ENCODE results near the gene AMPD3.

The AMPD3 gene

DNA sequence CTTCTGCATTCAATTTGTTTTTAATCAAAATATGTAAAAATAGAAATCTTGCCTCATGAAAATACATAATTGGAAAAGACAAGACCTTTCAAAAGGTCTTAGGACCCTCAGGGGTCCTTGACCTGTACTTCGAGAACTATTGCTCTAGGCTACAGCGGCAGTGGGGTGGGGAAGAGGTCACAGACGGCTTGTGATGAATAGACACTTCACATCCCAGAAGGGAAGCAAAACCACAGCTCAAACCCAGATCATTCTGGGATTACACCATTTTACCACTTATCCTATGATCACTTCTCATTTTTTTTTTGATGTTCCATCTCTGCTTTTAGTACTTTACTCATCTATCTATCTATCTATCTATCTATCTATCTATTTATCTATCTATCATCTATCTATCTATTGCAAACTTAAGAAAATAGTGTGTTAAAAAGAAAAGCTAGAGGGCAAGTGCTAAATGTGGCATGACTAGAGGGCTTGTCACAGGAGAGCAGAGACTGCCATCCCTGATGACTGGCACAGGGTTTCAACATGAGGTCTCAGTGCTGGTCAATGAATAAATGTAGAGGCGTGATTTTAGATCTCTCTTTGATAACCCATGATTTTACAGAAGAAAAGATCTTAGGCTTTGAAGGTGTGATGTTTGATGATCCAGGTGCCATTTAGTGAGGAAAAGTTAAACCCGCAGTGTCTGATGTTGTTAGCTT lies 48.9 kb downstream of the AMPD3 start:
- no peak for DNase-seq (ENCODE audit: low read depth)

DNA sequence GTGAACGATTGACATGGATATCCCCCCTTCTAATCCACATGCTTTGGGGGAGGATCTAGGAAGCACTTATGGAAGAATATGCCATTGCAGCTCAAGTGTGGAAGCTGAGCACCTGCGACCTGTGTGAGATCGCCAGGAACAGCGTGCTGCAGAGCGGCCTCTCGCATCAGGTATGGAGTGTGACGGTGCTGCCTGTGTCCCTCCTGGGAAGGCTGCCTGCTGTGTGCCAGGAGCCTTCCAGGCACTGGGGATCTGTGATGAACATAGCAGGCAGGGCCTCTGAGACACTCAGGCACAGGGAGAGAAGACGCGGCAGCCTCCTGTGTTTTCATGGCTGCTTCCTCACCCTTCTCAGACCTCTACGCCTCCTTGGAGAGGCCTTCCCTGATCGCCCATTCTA lies 49.4 kb downstream of the AMPD3 start:
- no peak for DNase-seq (ENCODE audit: low read depth)

DNA sequence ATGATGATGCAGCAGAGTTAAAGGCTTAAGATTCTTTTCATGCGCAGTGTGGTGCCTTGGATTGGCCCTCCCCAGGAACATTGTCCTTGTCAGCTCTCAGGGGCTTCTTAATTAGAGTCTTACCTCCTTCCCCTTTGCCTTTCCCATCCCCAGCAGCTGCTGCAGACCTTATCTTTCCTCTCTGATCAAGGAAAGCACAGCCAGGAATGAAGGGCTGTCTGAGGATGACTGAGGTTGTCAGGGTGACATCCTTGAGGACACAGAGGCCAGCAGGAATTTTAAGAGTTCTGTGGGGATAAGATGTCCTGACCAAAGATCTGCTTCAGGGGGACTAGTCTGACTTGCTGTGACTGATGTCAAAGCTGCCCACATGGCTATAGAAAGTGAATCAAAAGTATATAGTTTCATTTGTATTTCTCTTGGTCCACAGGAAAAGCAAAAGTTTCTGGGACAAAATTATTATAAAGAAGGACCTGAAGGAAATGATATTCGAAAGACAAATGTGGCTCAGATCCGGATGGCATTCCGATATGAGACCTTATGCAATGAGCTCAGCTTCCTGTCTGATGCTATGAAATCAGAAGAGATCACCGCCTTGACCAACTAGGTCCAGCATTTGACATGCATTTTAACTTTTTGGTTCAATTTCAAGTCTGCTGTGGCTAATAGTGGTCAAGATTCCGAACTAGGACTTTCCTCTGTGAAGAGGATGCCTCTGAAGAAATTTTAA lies 50.4 kb downstream of the AMPD3 start:
- no peak for DNase-seq (ENCODE audit: low read depth)

DNA sequence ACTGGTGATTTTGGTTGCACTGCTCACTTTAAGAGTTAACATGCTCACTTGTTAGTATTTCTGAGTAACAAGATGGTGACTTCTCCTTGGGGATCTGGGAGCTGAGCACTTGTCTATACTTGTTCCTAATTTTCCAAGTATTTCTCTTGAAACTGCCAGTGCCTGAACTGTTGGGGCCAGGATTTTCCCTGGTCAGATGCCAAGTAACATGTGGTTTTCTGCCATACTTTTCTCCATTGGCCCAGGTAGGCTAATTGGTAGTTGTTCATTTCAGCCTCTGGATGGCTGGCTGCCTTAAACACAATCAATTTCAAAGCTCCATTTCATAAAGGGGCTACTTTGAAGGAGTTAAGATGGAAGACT lies 50.9 kb downstream of the AMPD3 start:
- DNase-seq (ENCODE audit: low read depth): no peak

DNA sequence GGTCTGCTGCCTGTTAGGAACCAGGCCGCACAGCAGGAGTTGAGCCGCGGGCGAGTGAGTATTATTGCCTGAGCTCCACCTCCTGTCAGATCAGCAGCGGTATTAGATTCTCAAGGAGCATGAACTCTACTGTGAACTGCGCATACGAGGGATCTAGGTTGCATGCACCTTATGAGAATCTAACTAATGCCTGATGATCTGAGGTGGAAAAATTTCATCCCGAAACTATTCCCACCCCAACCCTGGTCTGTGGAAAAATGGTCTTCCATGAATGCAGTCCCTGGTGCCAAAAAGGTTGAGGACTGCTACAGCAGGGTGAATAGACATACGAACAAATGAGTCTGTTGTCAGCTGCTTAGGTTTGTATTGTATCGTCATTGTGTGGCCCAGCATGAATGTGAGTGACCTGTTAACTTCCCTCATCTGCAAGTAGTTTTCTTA lies 56.1 kb downstream of the AMPD3 start:
- no peak for DNase-seq (ENCODE audit: low read depth)

DNA sequence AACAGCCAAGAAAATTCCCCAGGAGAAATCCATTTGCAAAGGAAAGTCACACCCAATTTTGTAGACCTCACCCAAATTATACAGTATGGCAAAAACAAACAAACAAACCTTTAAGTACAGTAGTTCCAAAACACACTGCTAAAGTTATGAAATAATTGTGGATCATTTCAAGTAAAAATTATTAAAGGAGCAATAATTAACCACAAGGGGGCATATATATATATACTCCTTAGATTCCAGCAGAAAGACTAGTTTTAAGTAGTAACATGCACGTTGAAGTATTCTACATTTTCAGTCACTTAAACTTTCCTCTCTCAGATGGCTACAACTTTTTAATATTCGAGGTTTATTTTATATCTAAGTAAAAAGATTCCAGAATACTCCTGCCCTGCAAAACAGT lies 59.1 kb downstream of the AMPD3 start:
- DNase-seq (ENCODE audit: low read depth): no peak

DNA sequence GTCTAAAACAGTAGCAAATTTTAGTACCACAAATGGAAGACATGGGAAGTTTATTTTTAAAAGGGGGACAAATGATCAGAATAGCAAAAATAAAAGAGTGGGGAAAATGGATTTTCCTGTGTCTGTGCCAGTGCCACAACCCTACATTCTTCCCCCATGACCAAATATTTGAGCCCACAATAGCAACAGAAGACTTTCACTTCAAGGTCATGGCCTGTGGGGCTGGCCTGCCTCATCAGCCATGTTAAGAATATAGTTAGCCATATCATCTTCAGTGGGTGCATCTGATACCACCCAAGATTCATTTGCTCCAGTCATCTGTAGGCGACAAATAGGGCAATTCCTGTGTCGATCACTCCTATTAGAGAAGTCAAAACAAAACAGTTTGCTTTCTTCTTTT lies 59.6 kb downstream of the AMPD3 start:
- no peak for DNase-seq (ENCODE audit: low read depth)

DNA sequence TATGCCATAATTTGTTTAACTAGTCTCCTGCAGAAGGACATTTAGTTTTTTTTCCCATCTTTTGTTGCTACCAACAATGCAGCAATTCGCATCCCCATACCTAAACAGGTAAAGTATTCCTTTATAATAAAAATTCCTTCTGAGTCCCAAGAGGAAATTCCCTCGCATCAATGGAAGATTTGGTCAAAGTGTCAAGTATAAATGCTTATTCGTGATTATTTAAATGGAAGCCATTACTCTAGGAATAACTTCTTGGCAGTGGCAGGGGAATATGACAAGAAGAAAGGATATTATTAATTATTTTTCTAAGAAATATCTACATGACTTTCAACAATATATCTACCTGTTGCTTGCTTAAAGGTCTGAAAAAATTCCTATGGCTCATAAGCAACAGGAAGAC lies 60.4 kb downstream of the AMPD3 start:
- DNase-seq (ENCODE audit: low read depth): no peak

DNA sequence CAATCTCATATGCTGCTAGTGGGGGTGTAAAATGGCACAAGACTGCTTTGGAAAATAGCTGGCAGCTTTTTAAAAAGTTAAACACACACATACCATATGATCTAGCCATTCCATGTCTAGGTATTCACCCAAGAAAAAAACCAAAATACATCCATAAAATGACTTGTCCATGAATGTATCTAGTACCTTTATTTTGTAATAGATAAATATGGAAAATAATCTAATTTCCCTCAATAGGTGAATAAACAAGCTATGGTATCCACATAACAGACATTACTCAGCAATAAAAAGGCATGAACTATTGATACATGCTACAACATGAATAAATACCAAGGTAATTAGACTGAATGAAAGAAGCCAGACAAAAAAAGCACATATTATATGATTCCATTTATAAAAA lies 63.1 kb downstream of the AMPD3 start:
- DNase-seq (ENCODE audit: low read depth): no peak

DNA sequence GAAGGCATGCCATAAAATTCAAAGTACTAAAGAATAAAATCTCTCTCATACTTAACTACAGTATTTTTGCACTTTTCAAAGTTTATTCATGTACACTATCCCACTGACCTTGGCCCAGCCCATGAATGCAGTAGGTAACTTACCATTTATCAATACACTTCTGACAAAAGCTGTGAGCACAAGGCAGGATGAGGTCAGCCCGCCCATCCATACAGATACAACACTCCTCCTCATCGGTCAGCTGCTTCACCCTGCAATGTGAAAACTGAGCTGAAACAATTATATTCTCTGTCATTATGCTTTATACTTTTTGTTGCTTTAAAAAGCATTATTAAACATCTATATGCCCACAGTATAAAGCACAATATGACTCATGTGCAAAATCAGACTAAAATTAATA lies 63.8 kb downstream of the AMPD3 start:
- no peak for DNase-seq (ENCODE audit: low read depth)

DNA sequence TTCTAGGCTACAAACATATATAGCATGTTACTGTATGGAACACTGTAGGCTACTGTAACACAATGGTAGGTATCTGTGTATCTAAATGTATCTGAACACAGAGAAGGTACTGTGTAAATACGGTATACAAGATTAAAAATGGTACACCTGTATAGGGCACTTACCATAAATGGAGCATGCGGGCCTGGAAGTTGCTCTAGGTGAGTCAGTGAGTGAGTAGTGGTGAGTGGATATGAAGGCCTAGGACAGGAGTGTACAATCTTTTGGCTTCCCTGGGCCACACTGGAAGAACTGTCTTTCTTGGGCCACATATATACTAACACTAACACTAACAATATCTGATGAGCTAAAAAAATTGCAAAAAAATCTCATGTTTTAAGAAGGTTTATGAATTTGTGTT lies 64.6 kb downstream of the AMPD3 start:
- no peak for DNase-seq (ENCODE audit: low read depth)

DNA sequence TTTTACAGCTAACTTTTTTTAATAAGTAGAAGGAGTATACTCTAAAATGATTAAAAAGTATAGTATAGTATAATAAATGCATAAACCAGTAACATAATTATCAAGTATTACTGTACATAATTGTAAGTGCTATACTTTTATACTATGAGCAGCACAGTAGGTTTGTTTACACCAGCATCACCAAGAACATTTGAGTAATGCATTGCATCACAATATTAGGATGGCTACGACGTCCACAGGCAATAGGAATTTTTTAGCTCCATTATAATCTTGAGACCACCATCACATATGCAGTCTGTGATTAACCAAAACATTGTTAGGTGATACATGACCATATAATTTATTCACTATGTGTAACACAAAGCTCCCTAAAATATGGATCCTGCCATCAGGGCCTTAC lies 65.5 kb downstream of the AMPD3 start:
- DNase-seq (ENCODE audit: low read depth): no peak

DNA sequence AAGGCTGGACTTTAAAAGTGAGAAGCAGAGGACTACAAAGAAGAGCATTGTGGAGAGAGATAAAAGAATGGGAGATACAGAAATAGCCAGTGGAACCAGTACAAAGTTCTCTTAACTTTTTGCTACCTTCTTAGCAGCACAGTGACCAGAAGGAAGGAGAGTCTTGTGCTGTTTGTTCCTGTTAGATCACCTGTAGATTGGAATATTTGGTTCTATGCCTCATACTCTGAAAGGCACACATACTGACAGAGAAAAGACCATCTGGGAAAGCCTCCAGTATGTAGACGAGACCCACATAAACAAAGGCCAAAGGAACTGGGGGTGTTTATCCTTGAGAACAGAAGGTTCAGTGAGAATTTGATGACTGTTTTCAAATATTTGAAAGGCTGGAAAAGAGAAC lies 67.2 kb downstream of the AMPD3 start:
- DNase-seq (ENCODE audit: low read depth): no peak

DNA sequence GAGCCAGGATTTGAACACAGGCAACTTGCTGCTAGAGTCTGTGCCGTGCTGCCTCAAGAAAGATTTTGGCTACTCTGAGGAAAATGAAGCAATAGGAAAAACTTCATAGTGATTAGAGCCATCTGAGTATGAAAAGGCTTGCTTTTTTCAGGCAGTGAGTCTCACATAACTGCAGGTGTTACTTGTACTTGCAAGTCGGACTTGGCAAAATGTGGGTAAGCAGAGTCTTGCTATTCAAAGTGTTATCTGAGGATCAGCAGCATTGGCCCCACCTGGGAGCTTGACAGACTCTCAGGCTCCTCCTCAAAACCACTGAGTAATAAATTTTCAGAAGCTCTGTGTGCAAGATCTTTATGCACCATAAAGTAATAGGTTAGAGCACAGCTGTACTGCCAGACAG lies 67.9 kb downstream of the AMPD3 start:
- DNase-seq (ENCODE audit: low read depth): no peak

DNA sequence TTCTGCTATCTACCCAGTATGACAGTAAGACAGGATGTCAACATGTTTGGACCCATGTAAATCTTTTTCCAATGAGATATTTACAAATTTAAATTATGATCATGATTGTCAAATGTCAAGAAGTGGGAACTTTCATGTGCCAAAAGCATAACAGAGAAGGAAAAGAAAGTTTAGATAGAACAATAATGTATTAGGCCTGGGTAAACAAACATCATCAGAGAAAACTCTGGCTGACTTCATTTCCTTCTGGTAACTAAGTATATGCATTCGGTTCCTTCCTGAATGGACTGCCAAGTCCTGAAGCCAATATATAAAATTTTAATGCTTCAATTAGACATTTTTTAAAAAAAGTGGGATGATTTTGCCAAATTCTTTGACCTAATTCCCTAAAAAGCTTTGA lies 69.4 kb downstream of the AMPD3 start:
- DNase-seq (ENCODE audit: low read depth): no peak

DNA sequence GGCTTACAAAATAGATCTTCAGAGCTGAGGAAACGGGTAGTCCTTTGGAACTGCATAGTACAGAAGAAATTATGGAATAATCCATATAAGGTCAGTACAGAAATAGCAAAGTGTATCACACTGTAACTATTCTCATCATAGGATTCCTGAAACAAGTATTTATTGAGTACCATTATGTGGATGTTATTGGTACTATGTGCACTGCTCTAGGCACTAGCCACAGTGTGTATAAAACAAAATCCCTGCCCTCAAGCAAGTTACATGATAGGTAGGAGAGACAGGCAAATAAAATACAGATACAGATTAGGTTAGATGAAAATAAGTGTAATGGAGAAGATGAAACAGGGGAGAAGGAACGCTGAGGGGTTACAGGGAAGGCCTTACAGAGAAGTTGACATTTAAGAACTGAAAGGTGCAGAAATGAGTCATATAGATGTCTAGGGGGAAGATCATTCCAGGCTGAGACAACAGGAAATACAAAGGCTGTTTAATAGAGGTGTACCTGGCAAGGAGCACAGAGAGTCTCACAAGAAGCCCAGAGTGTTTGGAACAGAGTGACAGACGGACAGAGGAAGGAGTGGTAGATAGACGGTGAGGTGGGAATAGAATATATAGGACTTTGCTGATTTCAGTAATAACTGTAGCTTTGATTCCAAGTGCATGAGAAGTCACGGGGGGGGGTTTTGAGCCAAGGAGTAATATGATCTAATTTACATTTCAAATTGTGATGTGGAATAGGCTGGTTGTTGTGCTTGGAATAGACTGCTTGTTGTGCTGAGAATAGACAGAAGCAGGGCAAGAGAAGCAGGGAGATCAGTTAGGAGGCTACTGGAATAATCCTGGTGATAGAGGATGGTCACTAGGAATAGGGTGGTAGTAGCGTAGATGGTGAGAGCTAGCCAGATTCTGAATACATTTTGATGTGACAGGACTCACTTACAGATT lies 72.2 kb downstream of the AMPD3 start:
- no peak for DNase-seq (ENCODE audit: low read depth)

DNA sequence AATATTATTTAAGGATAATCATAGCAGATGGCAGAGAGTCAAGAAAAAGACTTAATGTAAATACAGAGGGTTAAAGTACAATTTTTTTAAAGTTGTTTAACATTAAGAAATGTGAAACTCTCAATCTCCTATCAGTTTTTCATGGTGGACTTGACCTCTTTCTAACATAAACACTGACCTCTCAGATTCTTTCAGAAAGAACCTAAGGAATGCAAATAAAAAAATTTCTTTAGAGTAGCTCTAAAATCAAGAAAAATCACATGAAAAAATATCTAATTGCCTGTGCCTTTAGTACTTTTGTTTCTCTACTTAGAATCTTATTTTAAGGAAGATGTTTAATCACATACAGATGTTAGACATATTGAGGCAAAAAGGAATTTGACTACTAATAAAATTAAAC lies 73.1 kb downstream of the AMPD3 start:
- DNase-seq (ENCODE audit: low read depth): no peak

DNA sequence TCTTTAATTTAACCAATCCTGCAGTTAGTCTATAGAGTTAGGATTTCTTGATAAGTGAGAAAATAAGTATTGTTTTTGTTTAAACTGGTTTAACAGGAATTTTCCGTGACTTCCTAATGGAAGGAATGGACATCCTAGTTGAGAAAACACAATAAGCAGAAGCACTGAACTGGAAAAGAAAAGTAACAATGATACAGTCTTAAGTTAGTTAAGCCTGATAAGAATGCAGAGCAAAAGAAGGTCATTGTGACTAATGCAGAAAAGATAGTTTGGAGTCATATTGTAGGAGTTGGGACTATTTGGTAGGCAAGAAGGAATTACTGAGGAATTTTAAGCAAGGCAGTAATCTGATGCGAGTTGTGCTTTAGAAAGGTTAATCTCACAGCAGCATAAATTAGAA lies 74.2 kb downstream of the AMPD3 start:
- no peak for DNase-seq (ENCODE audit: low read depth)

DNA sequence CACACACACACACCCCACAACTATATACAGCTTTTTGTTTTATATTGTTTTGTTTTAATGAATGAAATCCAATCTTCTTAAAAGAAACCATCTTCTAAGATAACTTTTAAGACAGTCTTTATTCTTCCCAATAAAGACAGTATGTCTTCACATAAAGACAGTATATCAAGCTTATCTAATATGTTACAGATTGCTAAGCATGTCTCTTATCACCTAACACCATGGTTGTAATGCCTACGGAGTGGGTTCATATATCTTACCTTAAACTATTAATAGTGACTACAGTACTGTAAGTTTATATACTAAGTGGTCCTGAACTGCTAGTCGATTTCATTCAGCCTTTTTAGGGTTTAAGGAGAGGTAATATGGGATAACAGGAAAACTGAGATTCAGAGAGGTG lies 77.5 kb downstream of the AMPD3 start:
- DNase-seq (ENCODE audit: low read depth): no peak

DNA sequence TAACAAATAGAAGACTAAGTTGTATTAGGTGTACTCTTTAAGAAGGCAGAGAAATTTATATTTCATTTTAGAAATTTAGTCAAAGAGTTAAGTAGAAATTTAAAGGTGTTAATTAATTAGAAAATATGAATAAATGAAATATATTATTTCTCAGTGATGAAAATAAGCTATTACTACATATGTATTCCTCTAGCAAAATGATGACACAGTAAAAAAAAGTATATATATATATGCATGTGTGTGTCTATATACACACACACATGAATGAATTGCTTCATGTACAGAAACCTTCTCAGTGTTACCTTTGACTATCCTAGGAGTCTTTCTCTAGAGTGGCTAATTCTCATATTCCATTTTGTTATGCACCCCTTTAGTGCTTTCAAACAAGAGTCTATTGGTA lies 78.3 kb downstream of the AMPD3 start:
- DNase-seq (ENCODE audit: low read depth): no peak

DNA sequence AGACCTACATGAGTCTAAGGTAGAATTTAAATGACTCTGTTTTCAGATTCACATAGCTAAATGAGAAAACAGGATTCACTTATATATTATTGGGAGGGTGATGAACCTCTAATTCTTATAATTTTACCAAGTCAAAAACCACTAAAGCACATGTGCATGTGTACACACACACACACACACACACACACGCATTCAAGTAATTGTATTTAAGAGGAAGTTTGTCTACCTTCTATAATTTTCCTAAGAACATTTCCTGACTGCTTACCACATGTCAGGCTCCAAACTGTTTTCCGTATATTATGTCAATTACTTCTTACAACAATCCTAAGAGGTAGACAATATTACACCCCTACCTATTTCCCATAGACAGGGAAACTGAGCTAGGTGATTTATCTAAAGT lies 79.3 kb downstream of the AMPD3 start:
- DNase-seq (ENCODE audit: low read depth): no peak

DNA sequence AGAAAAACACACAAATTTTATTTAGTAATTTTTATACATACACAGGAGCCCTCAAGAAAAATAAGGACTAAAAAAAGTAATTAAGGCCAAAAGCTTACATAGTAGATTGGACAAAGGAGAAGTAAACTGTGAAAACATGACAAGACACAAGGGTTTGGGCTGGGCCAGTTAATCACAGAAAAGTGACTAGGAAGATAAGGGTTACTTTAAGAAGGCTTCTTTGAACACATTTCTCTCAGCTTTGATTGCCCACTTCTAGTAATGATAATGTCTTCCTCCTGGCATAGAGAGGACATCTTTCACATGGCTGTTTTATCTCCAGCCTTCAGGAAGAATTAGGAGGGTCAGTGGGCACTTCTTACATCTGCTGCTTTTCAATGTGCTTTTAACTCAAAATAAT lies 82.5 kb downstream of the AMPD3 start:
- no peak for DNase-seq (ENCODE audit: low read depth)

DNA sequence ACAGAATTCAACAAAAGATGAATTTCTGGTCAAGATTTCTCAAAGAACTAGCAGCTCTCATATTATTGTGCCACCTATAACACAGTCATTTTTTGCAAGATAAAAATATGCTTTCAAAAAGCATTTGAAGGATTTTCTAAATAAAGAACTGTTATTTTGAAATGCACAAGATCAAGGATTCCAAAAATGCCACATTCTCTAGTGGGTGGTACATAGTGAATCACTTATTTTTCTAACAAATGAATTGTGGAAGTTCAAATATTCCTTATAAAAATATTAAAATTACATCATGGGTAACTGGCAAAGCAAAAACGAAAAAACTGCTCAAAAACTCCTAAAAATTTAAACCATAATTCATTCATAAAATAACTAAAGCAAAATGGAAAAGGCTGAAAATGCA lies 83.9 kb downstream of the AMPD3 start:
- no peak for DNase-seq (ENCODE audit: low read depth)
